ENCODE measurements around the gene HRH1. TPM values are rescaled to one million over a fixed set of nuclear protein-coding genes. Genes with fewer than 3 reads are reported as not detected.

The HRH1 gene
- total and polyA plus RNA-seq, 11 donors, result 0.40 to 4.3 (median 1.3) TPM

- Histone ChIP-seq H3K9me3 (no peaks in the 10 kb centered on the region), H3K4me3 (no peak overlapping the region), H3K36me3 (no peaks in the 10 kb centered on the region), H3K27ac (no peak overlapping the region), H3K27me3 (no peaks in the 10 kb centered on the region), H3K4me1 (peaks cover 0 to 24% (median 17%) of the 10 kb centered on the region in 12 donors)
- no peak for TF ChIP-seq CTCF (IDR thresholded peaks at IDR 0.05)
- TF ChIP-seq POLR2A (IDR thresholded peaks at IDR 0.05), result no peak
- intact Hi-C loops (cut with DNase I), result no loop called here
- DNase-seq, result no peak
- 64 to 75% (median 75%) methylated on average over 3 of the region's 3 CpGs for WGBS, 4 donors
- ATAC-seq, result no peak
Measured at GRCh38 chr3:11187681-11188080, 33.4 kb downstream of the HRH1 start.

- TF ChIP-seq POLR2A (IDR thresholded peaks at IDR 0.05), result no peak
- no peak for TF ChIP-seq CTCF (IDR thresholded peaks at IDR 0.05)
- ATAC-seq, result no peak
- peaks cover 0 to 24% (median 17%) of the 10 kb centered on the region in 12 donors for H3K4me1 ChIP-seq
- H3K4me3 ChIP-seq, result no peak overlapping the region
- WGBS, 4 donors, result 80 to 90% (median 89%) methylated on average over 6 of the region's 6 CpGs
- H3K36me3 ChIP-seq, result no peaks in the 10 kb centered on the region
- intact Hi-C loops (cut with DNase I), result no loop called here
- H3K27ac ChIP-seq, result no peak overlapping the region
- H3K27me3 ChIP-seq, result no peaks in the 10 kb centered on the region
- DNase-seq, result no peak
- H3K9me3 ChIP-seq, result peaks cover 0 to 3% (median 0%) of the 10 kb centered on the region in 12 donors
Measured at GRCh38 chr3:11188231-11188630, 33.9 kb downstream of the HRH1 start.

- TF ChIP-seq POLR2A (IDR thresholded peaks at IDR 0.05) (no peak), CTCF (IDR thresholded peaks at IDR 0.05) (no peak)
- WGBS, 4 donors, result 51 to 64% (median 59%) methylated on average over 5 of the region's 5 CpGs
- intact Hi-C loops (cut with DNase I), result no loop called here
- peak overlapping the region in 2 of 12 donors; percentile 34 to 40 for H3K27ac ChIP-seq
- ATAC-seq, result peak in 1 of 4 donors; percentile 33
- H3K4me1 ChIP-seq, result peaks cover 0 to 23% (median 7%) of the 10 kb centered on the region in 12 donors
- H3K36me3 ChIP-seq, result no peaks in the 10 kb centered on the region
- no peaks in the 10 kb centered on the region for H3K27me3 ChIP-seq
- H3K9me3 ChIP-seq, result peaks cover 0 to 9% (median 0%) of the 10 kb centered on the region in 12 donors
- no peak for DNase-seq
- no peak overlapping the region for H3K4me3 ChIP-seq
Measured at GRCh38 chr3:11195201-11195600, 40.9 kb downstream of the HRH1 start.

GRCh38 chr3:11195721-11196332 is 41.5 kb downstream of the HRH1 start:
- 36 to 49% (median 44%) methylated on average over 9 to 10 of the region's 10 CpGs for WGBS, 4 donors
- Histone ChIP-seq H3K36me3 (no peaks in the 10 kb centered on the region), H3K9me3 (peaks cover 0 to 9% (median 0%) of the 10 kb centered on the region in 12 donors), H3K27ac (peak overlapping the region in 2 of 12 donors; percentile 34 to 40), H3K4me1 (peaks cover 0 to 23% (median 7%) of the 10 kb centered on the region in 12 donors), H3K4me3 (no peak overlapping the region), H3K27me3 (no peaks in the 10 kb centered on the region)
- peak in 3 of 4 donors; percentile 9 to 34 (median 22) for ATAC-seq
- intact Hi-C loops (cut with DNase I), result no loop called here
- no peak for TF ChIP-seq CTCF (IDR thresholded peaks at IDR 0.05)
- TF ChIP-seq POLR2A (IDR thresholded peaks at IDR 0.05), result no peak
- DNase-seq, result no peak

All from heart left ventricle (tissue), 16 donors.